NCI-H510A (cell line): Measurements from ENCODE around the gene CRYGA.
"Not testable (repeated sequence)": the region's sequence is repeated elsewhere in the genome, so short reads cannot be mapped to it uniquely, and the experiment has no call there.

Source experiments
- DNase-seq: peaks from one replicate; lab custom pipeline; 2025; lab: John Stamatoyannopoulos, UW

Gene CRYGA

GRCh38 chr2:208125251-208125650, 38.1 kb downstream of the CRYGA start:
- DNase-seq, result no peak

GRCh38 chr2:208124013-208124715, 39.2 kb downstream of the CRYGA start, which contains the start of gene CRYGD:
Gene CRYGD, minus strand, starts transcription at chr2:208124524. Its CDS starts 51 bp downstream, at chr2:208124473.
- DNase-seq, result not testable (repeated sequence)

- no peak for DNase-seq
Measured at GRCh38 chr2:208122248-208122647, 41.1 kb downstream of the CRYGA start.

DNA sequence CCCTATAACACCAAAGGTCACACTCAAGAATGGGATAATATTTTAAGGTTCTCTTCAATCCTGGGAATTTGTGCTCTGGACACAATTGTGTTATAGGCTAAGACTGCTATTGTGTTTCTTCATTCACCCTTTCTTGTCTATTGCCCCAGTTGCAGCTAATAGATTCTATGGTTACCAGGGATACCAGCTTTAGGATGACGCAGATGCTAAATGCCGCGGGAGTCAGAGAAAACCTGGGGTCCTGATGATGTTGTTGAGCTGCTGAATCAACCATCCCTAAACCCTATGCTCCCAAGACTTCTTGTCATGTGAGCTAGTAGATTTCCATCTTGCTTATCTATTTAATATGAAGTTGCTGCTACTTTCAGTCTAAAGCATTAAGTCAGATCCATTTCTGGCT, 44.5 kb downstream of the CRYGA start:
- no peak for DNase-seq

- DNase-seq, result not testable (repeated sequence)
Measured at GRCh38 chr2:208117390-208117789, 46.0 kb downstream of the CRYGA start.

- peak; percentile 73 for DNase-seq
Measured at GRCh38 chr2:208112969-208113368, 50.4 kb downstream of the CRYGA start.

- not testable (repeated sequence) for DNase-seq
Measured at GRCh38 chr2:208112273-208112745, 51.1 kb downstream of the CRYGA start.
